Mucosa of rectum (tissue), 2 donors: Measurements from ENCODE around the gene FHOD3.

Experiments used
- H3K27ac ChIP-seq, 2 donors: one replicate each; pipeline ENCODE4 v1.7.0; 2013; ENCODE audit warnings: inconsistent platforms in 2 of 2, low read depth in 2 of 2, low read length in 2 of 2
- H3K27me3 ChIP-seq, 2 donors: one replicate each; pipeline ENCODE4 v1.7.0; 2013; ENCODE audit warnings: low read length in 2 of 2; ENCODE audit not compliant: control insufficient read depth in 2 of 2, insufficient read depth in 2 of 2
- H3K36me3 ChIP-seq, 2 donors: one replicate each; pipeline ENCODE4 v1.7.0; 2013; ENCODE audit warnings: low read length in 2 of 2; ENCODE audit not compliant: control insufficient read depth in 2 of 2, insufficient read depth in 2 of 2
- H3K4me1 ChIP-seq, 2 donors: one replicate each; pipeline ENCODE4 v1.7.0; 2013; ENCODE audit warnings: low read length in 2 of 2, mild to moderate bottlenecking in 1 of 2; ENCODE audit not compliant: control insufficient read depth in 2 of 2, insufficient read depth in 2 of 2
- H3K4me3 ChIP-seq, 2 donors: one replicate each; pipeline ENCODE4 v1.7.0; 2013; ENCODE audit warnings: low read length in 2 of 2
- H3K9ac ChIP-seq, 2 donors: one replicate each; pipeline ENCODE4 v1.7.0; 2013; ENCODE audit warnings: low read length in 2 of 2, low read depth in 1 of 2, mild to moderate bottlenecking in 1 of 2
- H3K9me3 ChIP-seq, 2 donors: one replicate each; pipeline ENCODE4 v1.7.0; 2013; ENCODE audit warnings: low read length in 2 of 2; ENCODE audit not compliant: control insufficient read depth in 2 of 2
- donor health status: healthy.
- donor health status: Normal muscosa, but diverticular disease.

The FHOD3 gene

GRCh38 chr18:36531636-36532035 lies 234.1 kb downstream of the FHOD3 start:
- Histone ChIP-seq H3K27ac (no peak overlapping the region), H3K9me3 (no peaks in the 10 kb centered on the region), H3K27me3 (no peaks in the 10 kb centered on the region), H3K36me3 (no peaks in the 10 kb centered on the region), H3K4me3 (no peak overlapping the region), H3K4me1 (no peaks in the 10 kb centered on the region), H3K9ac (no peak overlapping the region)

- Histone ChIP-seq H3K9ac (no peak overlapping the region), H3K4me1 (no peaks in the 10 kb centered on the region), H3K27me3 (no peaks in the 10 kb centered on the region), H3K36me3 (no peaks in the 10 kb centered on the region), H3K4me3 (no peak overlapping the region), H3K27ac (no peak overlapping the region), H3K9me3 (no peaks in the 10 kb centered on the region)
Measured at GRCh38 chr18:36532394-36532793, 234.9 kb downstream of the FHOD3 start.

GRCh38 chr18:36532815-36533214 lies 235.3 kb downstream of the FHOD3 start:
- Histone ChIP-seq H3K27me3 (no peaks in the 10 kb centered on the region), H3K27ac (no peak overlapping the region), H3K4me3 (no peak overlapping the region), H3K9ac (no peak overlapping the region), H3K4me1 (no peaks in the 10 kb centered on the region), H3K9me3 (no peaks in the 10 kb centered on the region), H3K36me3 (no peaks in the 10 kb centered on the region)

GRCh38 chr18:36533446-36534153 lies 236.1 kb downstream of the FHOD3 start:
- Histone ChIP-seq H3K36me3 (no peaks in the 10 kb centered on the region), H3K27ac (no peak overlapping the region), H3K4me3 (no peak overlapping the region), H3K4me1 (no peaks in the 10 kb centered on the region), H3K9ac (no peak overlapping the region), H3K9me3 (no peaks in the 10 kb centered on the region), H3K27me3 (no peaks in the 10 kb centered on the region)

- Histone ChIP-seq H3K4me1 (no peaks in the 10 kb centered on the region), H3K4me3 (no peak overlapping the region), H3K36me3 (no peaks in the 10 kb centered on the region), H3K27ac (no peak overlapping the region), H3K9me3 (no peaks in the 10 kb centered on the region), H3K27me3 (no peaks in the 10 kb centered on the region), H3K9ac (no peak overlapping the region)
Measured at GRCh38 chr18:36534154-36534688, 236.7 kb downstream of the FHOD3 start.

- H3K9me3 ChIP-seq, result no peaks in the 10 kb centered on the region
- H3K4me3 ChIP-seq, result no peak overlapping the region
- H3K36me3 ChIP-seq, result no peaks in the 10 kb centered on the region
- H3K4me1 ChIP-seq, result no peaks in the 10 kb centered on the region
- no peaks in the 10 kb centered on the region for H3K27me3 ChIP-seq
- H3K9ac ChIP-seq, result no peak overlapping the region
- H3K27ac ChIP-seq, result no peak overlapping the region
Measured at GRCh38 chr18:36535202-36535935, 237.9 kb downstream of the FHOD3 start.

GRCh38 chr18:36536426-36536825 lies 238.9 kb downstream of the FHOD3 start:
- Histone ChIP-seq H3K27me3 (no peaks in the 10 kb centered on the region), H3K36me3 (no peaks in the 10 kb centered on the region), H3K4me3 (no peak overlapping the region), H3K9ac (no peak overlapping the region), H3K4me1 (no peaks in the 10 kb centered on the region), H3K27ac (no peak overlapping the region), H3K9me3 (no peaks in the 10 kb centered on the region)

- Histone ChIP-seq H3K36me3 (no peaks in the 10 kb centered on the region), H3K4me1 (no peaks in the 10 kb centered on the region), H3K9me3 (no peaks in the 10 kb centered on the region), H3K9ac (no peak overlapping the region), H3K27ac (no peak overlapping the region), H3K4me3 (no peak overlapping the region), H3K27me3 (no peaks in the 10 kb centered on the region)
Measured at GRCh38 chr18:36537289-36537688, 239.8 kb downstream of the FHOD3 start.

GRCh38 chr18:36539674-36540231 lies 242.2 kb downstream of the FHOD3 start:
- H3K9ac ChIP-seq, result no peak overlapping the region
- H3K27ac ChIP-seq, result no peak overlapping the region
- H3K9me3 ChIP-seq, result no peaks in the 10 kb centered on the region
- no peak overlapping the region for H3K4me3 ChIP-seq
- no peaks in the 10 kb centered on the region for H3K4me1 ChIP-seq
- no peaks in the 10 kb centered on the region for H3K36me3 ChIP-seq
- H3K27me3 ChIP-seq, result no peaks in the 10 kb centered on the region

GRCh38 chr18:36543030-36543429 lies 245.5 kb downstream of the FHOD3 start:
- Histone ChIP-seq H3K4me1 (no peaks in the 10 kb centered on the region), H3K27me3 (no peaks in the 10 kb centered on the region), H3K27ac (no peak overlapping the region), H3K9me3 (no peaks in the 10 kb centered on the region), H3K9ac (no peak overlapping the region), H3K4me3 (no peak overlapping the region), H3K36me3 (no peaks in the 10 kb centered on the region)
